ENCODE data around the gene PPID. TPM values are rescaled to one million over a fixed set of nuclear protein-coding genes. Genes with fewer than 3 reads are reported as not detected.
"Not testable (repeated sequence)": the region's sequence is repeated elsewhere in the genome, so short reads cannot be mapped to it uniquely, and the experiment has no call there.

PPID gene
- total RNA-seq, 1 donor from 2014 or later, result 28.9 TPM

GRCh38 chr4:158739600-158739999 lies 16.4 kb upstream of the PPID start:
- FAIRE-seq (no peak), DNase-seq (ENCODE audit: low spot score in 2 of 2) (no peak)

DNA sequence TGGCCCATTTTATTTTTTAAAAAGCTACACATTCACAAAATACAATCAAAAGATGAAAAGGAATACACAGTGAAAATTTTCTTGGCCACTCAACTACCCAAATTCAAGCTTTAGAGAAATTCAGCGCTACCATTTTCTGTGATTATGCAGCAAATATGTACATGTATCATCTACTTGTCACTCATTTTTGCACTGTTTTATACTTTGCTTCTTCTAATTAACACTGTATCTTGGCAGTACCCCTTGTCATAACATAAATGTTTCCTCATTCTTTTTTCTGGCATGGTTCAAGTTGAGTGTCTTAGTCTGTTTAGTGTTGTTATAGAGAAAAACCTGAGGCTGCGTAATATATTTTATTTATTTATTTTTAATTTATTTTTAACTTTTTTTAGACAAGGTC lies 15.7 kb upstream of the PPID start:
- no peak for DNase-seq (ENCODE audit: low spot score in 2 of 2)
- no peak for FAIRE-seq

DNA sequence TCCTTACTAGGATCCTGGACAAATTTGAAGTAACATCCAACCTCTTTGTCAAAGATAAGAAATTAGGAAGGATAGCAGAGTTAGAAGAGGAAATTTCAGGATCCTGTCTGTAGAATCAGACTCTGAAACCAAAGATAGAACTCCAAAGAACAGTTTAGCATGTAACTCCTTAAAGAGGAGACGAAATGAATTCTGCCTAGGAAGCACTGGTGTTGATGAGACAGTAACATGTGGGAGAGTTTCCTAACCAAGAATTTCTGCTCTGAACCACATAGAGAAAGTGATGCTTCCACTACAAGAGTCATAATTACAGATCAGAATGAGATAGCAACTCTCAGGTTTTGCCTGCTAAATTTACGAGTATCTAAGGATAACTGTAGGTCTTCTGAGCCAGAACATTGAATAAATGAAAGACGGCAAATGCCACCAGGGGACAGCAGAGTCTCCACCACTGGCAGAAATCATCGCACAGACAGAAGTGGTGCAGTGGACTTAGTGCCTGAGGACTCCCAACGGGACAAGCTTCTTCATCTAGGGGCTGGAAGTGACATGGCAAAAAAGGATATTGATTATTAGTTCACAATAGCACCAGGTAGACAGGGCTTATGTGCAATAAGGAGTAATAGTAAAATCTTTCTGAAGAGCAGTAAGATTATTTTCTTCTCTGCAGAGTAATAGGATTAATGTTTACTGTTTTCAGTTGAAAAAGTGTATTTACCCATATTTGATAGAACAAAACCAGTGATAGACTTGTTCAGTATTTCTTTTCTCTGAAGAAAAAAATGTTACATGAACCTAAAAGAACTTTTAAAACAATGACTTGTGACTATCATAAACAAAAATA lies 6.7 kb upstream of the PPID start:
- peak; percentile 66 to 67 for DNase-seq (ENCODE audit: low spot score in 2 of 2)
- peak; percentile 52 for FAIRE-seq

DNA sequence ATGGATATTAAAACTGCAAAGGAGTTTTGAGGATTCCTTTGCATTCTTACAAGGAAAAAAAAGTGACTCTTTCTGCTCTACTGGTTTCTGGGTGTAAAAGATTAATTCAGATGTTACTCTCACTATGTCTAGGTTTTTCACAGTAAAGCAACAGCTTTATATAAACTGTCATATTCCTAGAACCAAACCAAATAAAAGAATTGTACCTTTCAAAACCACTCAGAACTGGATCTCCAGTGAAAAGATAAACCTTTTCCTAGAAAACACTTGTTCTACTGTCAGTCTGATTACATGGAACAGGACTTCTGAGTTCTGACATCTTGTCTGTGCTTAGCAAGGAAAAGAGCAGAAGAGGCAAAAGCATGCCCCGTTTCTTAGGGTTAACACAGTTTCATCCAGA lies 5.0 kb upstream of the PPID start:
- FAIRE-seq (no peak), DNase-seq (ENCODE audit: low spot score in 2 of 2) (no peak)

DNA sequence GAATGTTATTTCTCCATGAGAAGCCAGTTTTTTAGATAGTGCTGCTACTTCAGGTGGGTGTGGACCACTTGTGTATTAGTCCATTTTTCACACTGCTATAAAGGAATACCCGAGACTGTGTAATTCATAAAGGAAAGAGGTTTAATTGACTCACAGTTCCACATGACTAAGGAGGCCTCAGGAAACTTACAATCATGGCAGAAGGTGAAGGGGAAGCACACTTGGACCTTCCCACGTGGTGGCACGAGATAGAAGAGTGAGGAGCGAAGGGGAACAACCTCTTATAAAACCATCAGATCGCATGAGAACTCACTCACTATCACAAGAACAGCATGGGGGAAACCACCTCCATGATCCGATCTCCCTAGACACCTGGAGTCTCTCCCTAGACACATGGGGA lies 3.4 kb upstream of the PPID start:
- FAIRE-seq, result no peak
- DNase-seq (ENCODE audit: low spot score in 2 of 2), result no peak

GRCh38 chr4:158724637-158725036 lies 1.4 kb upstream of the PPID start:
- DNase-seq (ENCODE audit: low spot score in 2 of 2) (no peak), FAIRE-seq (no peak)

- peak in 1 of 2 donors; percentile 13 for DNase-seq (ENCODE audit: low spot score in 2 of 2)
- no peak for FAIRE-seq
Observed at GRCh38 chr4:158722291-158722916, 792 bp downstream of the PPID start.

DNA sequence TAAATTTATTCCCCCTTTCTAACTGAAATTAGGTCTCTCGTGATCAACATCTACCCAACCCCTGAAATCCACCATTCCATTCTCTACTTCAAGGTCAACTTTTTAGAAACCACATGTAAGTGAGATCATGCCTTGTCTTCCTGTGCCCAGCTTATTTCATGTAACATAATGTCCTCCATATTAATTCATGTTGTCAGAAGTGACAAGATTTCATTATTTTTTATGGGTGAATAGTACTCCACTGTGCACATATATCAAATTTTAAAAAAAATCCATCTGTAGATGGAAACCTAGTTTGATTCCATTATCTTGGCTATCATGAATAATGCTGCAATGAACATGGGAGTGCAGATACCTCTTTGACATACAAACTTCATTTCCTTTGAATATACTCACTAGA lies 1.5 kb downstream of the PPID start:
- DNase-seq (ENCODE audit: low spot score in 2 of 2) (no peak), FAIRE-seq (no peak)

- FAIRE-seq, result no peak
Observed at GRCh38 chr4:158715802-158716201, 7.4 kb downstream of the PPID start.

DNA sequence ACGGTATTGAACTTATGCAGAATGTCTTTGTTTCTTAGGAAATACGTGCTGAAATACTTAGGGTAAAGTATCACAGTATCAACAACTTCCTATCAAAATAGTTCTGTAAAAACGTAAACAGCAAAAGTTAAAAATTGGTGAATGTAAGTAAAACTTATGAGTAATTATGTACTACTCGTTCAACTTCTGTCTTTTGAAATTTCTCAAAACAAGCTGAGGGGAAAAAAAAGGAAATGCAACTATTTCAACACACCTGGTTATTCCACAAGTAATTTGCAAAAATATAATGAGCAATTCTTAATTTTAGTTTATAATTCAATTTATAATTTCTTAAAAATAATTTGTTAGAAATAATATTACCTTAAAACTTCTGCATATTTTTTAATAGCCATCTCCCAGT lies 8.3 kb downstream of the PPID start:
- FAIRE-seq, result peak; percentile 82

More at GRCh38 chr4:158715802-158716201, 7.4 kb downstream of the PPID start:
- no peak for DNase-seq (ENCODE audit: low spot score in 2 of 2)

GRCh38 chr4:158712622-158713021 lies 10.6 kb downstream of the PPID start:
- not testable (repeated sequence) for DNase-seq (ENCODE audit: low spot score in 2 of 2); FAIRE-seq

More for the DNA sequence above, 8.3 kb downstream of the PPID start:
- DNase-seq (ENCODE audit: low spot score in 2 of 2), result no peak

DNA sequence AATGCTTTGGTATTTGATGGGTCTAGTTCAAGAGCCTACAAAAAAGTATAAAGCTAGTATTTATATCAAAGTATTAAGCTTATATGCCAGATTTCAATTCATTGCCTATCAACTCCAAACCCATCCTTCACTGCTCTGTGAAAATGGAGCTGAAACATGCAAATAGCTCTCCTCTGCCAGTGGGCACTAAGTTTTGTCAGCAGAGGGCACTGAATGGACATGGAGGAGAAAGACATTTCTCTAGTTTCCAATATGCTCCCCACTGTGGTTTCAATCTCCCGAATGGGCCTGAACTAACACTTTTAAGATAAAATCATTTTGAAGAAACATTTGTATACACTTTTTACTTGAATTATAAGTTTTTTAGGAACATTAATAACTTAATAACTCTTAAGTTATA lies 12.4 kb downstream of the PPID start:
- FAIRE-seq (no peak), DNase-seq (ENCODE audit: low spot score in 2 of 2) (no peak)

DNA sequence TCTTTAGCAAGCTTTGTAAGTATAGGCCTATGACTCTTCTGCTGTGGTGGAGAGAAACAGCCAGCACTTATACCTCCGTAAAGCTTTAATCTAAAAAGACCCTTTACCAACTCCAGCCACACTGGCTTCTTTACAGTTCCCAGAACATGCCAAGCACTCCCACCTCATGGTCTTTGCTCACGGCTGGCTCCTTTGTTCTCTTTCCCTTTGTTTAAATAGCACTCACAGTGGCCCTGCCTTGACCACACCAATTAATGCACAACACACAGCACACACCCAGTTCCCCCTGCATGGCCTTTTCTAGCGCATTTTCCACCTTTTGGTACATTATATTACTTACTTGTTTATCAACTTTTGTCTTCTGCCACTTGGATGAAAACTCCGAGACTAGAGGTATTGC lies 18.9 kb downstream of the PPID start:
- DNase-seq (ENCODE audit: low spot score in 2 of 2), result no peak
- no peak for FAIRE-seq

GRCh38 chr4:158688813-158689212 lies 34.4 kb downstream of the PPID start:
- DNase-seq (ENCODE audit: low spot score in 2 of 2) (no peak), FAIRE-seq (no peak)

DNA sequence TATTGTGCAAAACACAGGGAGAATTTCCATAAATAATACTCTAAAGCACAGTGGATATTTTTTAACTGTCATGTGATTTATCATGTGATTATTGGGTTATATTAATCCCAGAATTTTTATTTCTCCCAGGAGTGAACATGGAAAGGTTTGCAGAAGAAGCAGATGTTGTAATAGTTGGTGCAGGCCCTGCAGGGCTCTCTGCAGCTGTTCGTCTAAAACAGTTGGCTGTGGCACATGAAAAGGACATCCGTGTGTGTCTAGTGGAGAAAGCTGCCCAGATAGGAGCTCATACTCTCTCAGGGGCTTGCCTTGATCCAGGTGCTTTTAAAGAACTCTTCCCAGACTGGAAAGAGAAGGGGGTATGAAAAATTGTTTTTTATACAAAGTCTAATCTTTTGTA lies 41.1 kb downstream of the PPID start:
- FAIRE-seq (no peak), DNase-seq (ENCODE audit: low spot score in 2 of 2) (no peak)

GRCh38 chr4:158681629-158682028 lies 41.6 kb downstream of the PPID start:
- DNase-seq (ENCODE audit: low spot score in 2 of 2), result no peak
- no peak for FAIRE-seq

DNA sequence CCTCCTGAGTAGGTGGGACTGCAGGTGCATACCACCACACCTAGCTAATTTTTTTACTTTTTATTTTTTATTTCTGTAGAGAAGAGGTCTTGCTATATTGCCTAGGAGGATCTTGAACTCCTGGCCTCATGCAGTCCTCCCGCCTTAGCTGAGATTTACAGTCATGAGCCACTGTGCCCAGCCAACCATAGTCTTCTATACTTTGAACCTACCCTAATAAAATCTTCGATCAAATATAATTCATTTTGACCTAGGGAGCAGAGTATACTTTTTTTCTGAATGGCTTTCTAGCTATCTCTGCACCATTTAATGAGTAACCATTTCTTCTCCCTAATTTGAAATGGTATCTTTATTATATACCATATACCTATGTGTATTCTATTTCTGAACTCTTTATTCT lies 44.4 kb downstream of the PPID start:
- DNase-seq (ENCODE audit: low spot score in 2 of 2) (no peak), FAIRE-seq (no peak)

- DNase-seq (ENCODE audit: low spot score in 2 of 2) (no peak), FAIRE-seq (no peak)
Observed at GRCh38 chr4:158676076-158676475, 47.1 kb downstream of the PPID start.

DNA sequence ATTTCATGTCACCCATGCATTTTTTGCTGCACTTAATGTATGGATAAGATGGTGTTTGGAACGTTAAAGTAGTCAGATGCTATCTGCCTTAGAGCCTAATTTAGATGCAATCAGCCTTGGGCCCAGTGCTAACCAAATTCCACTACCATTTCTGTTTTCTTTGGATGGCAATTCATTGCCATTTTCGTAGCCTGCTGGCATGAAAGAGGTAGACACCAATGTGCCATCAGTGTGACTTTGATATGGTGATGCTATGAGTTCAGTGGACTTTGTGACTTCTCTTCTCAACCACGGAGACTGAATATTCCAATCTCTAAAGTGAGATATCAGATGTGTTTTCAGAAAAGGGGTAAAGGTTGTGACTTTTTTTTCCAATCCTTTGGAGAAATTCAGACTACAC lies 49.6 kb downstream of the PPID start:
- DNase-seq (ENCODE audit: low spot score in 2 of 2) (no peak), FAIRE-seq (no peak)

DNA sequence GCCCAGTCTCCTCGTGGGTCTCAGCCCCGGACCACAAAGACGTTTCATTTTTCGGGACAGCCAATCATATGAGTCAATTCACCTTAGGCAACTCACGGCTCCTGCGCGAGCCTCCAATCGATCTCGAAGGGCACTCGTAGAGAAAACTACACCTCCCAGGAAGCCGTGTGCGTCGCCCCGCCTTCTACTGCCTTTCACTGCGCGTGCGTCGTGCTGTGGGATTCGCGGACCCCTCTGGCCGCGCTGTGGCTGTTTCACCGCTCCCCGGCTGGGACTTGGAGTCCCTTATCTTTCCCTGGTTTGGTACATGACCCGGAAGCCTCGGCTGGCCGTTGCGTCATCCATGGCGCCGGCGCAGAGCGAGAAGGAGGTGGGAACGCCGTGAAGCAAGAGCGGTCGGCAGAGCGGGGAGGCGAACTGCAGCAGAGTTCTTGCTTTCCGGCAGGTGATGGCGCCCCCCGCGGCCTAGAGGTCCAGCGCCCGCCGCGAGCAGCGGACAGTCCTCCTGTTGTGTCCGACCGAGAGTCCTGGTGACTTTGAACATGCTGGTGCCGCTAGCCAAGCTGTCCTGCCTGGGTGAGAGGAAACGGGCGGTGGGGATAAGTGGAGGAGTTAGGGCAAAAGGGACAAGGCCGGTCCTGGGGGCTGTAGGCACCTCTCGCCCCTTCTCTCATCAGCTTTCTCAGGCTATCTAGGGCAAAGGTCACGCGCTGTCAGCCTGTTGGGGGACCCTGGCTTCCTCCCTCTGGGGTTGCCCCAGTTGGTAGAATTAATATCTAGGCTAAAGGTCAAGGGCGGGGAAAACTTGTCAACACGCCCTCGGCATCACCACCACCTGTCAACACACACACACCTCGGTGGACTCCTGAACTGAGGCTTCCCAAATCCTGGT lies 51.0 kb downstream of the PPID start, which contains the start of gene ETFDH:
ETFDH (plus strand) TSS at position 382 of the 892 bp plus-strand sequence; CDS start at position 543, 161 bp downstream.
- FAIRE-seq (peak; percentile 28), DNase-seq (ENCODE audit: low spot score in 2 of 2) (peak; percentile 91 to 93)

- FAIRE-seq, result no peak
- no peak for DNase-seq (ENCODE audit: low spot score in 2 of 2)
Observed at GRCh38 chr4:158671665-158671914, 51.6 kb downstream of the PPID start, which contains the start of gene C4orf46. Gene C4orf46 (minus strand): TSS chr4:158671887. CDS start chr4:158671801, 86 bp downstream.

Data from frontal cortex (tissue), 4 donors.